Calu3 (cell line): ENCODE measurements around the gene BMP6. TPM values are rescaled to one million over a fixed set of nuclear protein-coding genes. Genes with fewer than 3 reads are reported as not detected.

Experiments used
- BruUV-seq: library from RNA; stranded (reverse); fragments of 400-500 nt; replicated peaks from 2 replicates; lab custom pipeline; 2021; lab: Mats Ljungman, UMichigan
- CTCF ChIA-PET: fragments of 300-600 bp; sonication (Branson Sonifier 250); formaldehyde crosslinking; loops from one replicate; lab custom pipeline; 2022; ENCODE audit warnings: antibody characterized with exemption; lab: Charles Lee
- DNase-seq: peaks from one replicate; pipeline ENCODE4 v3.0.0; 2022
- H3K27ac Mint-ChIP-seq: one replicate; pipeline ENCODE4 v1.8.0; 2022; ENCODE audit warnings: mixed read lengths; ENCODE audit not compliant: unreplicated experiment
- H3K27me3 Mint-ChIP-seq: one replicate; pipeline ENCODE4 v1.8.0; 2022; ENCODE audit warnings: mixed read lengths; ENCODE audit not compliant: unreplicated experiment
- H3K36me3 Mint-ChIP-seq: one replicate; pipeline ENCODE4 v1.8.0; 2022; ENCODE audit warnings: mild to moderate bottlenecking, moderate library complexity, mixed read lengths; ENCODE audit not compliant: insufficient read depth, unreplicated experiment
- H3K4me1 Mint-ChIP-seq: one replicate; pipeline ENCODE4 v1.8.0; 2022; ENCODE audit warnings: mild to moderate bottlenecking, low read depth, mixed read lengths; ENCODE audit not compliant: unreplicated experiment
- H3K4me3 Mint-ChIP-seq: one replicate; pipeline ENCODE4 v1.8.0; 2022; ENCODE audit warnings: mild to moderate bottlenecking, low read depth, moderate library complexity, mixed read lengths; ENCODE audit not compliant: unreplicated experiment
- H3K9me3 Mint-ChIP-seq: one replicate; pipeline ENCODE4 v1.8.0; 2022; ENCODE audit warnings: low read depth, mixed read lengths; ENCODE audit not compliant: unreplicated experiment
- intact Hi-C: fragments of 100-400 bp; cut with micrococcal nuclease; formaldehyde crosslinking; loops from one replicate; pipeline ENCODE4 v1.10.0; 2022; ENCODE audit not compliant: unreplicated experiment
- total RNA-seq: library from RNA; stranded (reverse); gene quantifications from 2 replicates; pipeline ENCODE4 v1.2.3, GENCODE V29; 2022
- TF ChIP-seq, protein P1 (sequence below): fragments of 200-600 bp; IDR thresholded peaks from one replicate; pipeline ENCODE4 v1.8.0; 2022; ENCODE audit warnings: antibody characterized with exemption; ENCODE audit not compliant: unreplicated experiment

BMP6 gene
- total RNA-seq, 1 experiment from 2014 or later, result 0.17 TPM

DNA sequence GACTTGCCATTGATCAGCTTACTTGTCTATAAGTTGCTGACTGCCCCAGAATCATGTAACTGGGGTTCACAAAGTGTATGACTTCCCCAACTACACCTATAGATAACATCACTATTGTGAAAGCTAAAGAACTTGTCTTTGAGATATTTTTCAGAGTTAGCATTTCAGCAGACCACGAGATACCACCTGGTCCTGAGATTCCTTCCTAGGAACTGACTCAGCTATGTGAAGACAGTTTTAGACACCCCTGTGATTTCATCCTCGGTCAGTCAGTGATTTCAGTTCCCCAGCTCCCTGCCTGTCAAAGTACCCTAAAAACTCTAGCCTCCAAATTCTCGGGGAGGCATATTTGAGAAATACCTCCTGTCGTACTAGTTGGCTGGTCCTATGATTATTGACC is 122.3 kb downstream of the BMP6 start:
- TF ChIP-seq, protein P1, sequence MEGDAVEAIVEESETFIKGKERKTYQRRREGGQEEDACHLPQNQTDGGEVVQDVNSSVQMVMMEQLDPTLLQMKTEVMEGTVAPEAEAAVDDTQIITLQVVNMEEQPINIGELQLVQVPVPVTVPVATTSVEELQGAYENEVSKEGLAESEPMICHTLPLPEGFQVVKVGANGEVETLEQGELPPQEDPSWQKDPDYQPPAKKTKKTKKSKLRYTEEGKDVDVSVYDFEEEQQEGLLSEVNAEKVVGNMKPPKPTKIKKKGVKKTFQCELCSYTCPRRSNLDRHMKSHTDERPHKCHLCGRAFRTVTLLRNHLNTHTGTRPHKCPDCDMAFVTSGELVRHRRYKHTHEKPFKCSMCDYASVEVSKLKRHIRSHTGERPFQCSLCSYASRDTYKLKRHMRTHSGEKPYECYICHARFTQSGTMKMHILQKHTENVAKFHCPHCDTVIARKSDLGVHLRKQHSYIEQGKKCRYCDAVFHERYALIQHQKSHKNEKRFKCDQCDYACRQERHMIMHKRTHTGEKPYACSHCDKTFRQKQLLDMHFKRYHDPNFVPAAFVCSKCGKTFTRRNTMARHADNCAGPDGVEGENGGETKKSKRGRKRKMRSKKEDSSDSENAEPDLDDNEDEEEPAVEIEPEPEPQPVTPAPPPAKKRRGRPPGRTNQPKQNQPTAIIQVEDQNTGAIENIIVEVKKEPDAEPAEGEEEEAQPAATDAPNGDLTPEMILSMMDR, result no peak
- Mint-ChIP-seq H3K36me3 (peaks cover 5% of the 10 kb centered on the region), H3K4me1 (no peaks in the 10 kb centered on the region), H3K4me3 (no peak overlapping the region), H3K9me3 (no peaks in the 10 kb centered on the region), H3K27me3 (no peaks in the 10 kb centered on the region), H3K27ac (no peak overlapping the region)
- intact Hi-C loops, result no loop called here
- CTCF ChIA-PET, result no interaction called here
- DNase-seq, result no peak
- no TSS peak for BruUV-seq

DNA sequence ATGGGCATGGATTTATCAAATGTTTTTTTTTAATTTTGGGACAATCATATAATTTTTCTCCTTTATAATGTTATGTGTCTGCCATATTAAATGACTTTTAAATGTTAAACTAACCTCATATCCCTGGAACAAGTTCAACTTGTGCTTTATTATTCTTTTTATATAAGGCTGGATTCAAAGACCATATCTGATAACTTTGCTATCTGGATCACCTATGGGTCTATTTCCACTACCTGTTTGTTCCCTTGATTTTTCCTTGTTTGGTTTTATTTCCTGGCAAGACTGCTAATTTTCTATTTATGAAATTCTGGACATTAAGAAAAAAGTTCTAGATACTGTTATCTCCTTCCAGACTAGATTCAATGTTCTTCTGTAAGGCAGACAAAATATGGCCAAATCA is 125.9 kb downstream of the BMP6 start:
- no TSS peak for BruUV-seq
- TF ChIP-seq, protein P1, result no peak
- Mint-ChIP-seq H3K4me3 (no peak overlapping the region), H3K36me3 (no peaks in the 10 kb centered on the region), H3K27me3 (no peaks in the 10 kb centered on the region), H3K9me3 (no peaks in the 10 kb centered on the region), H3K4me1 (no peaks in the 10 kb centered on the region), H3K27ac (no peak overlapping the region)
- no peak for DNase-seq
- CTCF ChIA-PET, result no interaction called here
- intact Hi-C loops, result no loop called here

DNA sequence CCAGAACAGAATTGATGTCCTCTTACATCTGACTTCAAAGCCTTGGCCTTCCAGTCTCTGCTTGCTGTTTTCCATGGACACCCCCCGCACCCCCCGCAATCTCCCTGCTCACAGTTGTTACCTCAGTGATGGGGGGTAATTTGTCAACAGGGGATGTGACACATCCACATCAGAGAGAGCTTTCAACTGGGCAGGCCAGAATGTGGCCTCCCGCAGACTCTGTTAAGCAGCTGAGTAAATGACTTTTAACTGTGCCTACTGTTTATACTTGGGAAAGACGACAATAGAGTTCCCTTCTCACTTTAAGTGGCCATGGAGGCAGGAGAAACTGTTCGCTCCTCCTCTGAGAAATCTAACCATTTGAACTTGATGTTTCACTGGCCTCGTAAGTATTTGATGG is 133.7 kb downstream of the BMP6 start:
- TF ChIP-seq, protein P1, result no peak
- CTCF ChIA-PET, result no interaction called here
- H3K27ac Mint-ChIP-seq, result no peak overlapping the region

DNA sequence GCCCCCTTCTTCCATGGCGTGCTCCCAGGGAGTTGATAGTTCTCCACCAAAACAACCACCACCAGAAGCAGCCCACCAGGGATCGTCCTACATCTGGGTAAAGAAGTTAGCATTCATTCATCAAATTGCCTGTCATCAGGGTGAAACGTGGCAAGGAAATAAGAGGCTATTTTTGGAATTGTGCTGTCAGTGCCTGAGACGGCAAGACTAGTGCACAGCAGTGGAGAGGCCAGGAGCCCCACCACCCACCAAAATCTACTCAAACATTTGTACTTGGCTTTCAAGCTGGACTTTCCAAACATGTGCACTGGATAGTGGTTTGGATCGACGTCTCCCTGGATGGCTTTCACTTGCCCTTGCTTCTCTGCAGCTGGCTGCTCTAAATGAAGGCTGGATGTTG is 139.9 kb downstream of the BMP6 start:
- no peak overlapping the region for H3K27ac Mint-ChIP-seq
- BruUV-seq, result no TSS peak
- TF ChIP-seq, protein P1, result no peak
- no peaks in the 10 kb centered on the region for H3K4me1 Mint-ChIP-seq
- no peak overlapping the region for H3K4me3 Mint-ChIP-seq
- CTCF ChIA-PET, result no interaction called here
- H3K36me3 Mint-ChIP-seq, result no peaks in the 10 kb centered on the region
- no peak for DNase-seq
- no peaks in the 10 kb centered on the region for H3K9me3 Mint-ChIP-seq
- intact Hi-C loops, result no loop called here
- peaks cover 13% of the 10 kb centered on the region for H3K27me3 Mint-ChIP-seq

More for the DNA sequence above, 133.7 kb downstream of the BMP6 start:
- no peak for DNase-seq
- Mint-ChIP-seq H3K4me3 (no peak overlapping the region), H3K4me1 (no peaks in the 10 kb centered on the region), H3K9me3 (no peaks in the 10 kb centered on the region), H3K36me3 (no peaks in the 10 kb centered on the region), H3K27me3 (no peaks in the 10 kb centered on the region)
- intact Hi-C loops, result no loop called here
- no TSS peak for BruUV-seq

DNA sequence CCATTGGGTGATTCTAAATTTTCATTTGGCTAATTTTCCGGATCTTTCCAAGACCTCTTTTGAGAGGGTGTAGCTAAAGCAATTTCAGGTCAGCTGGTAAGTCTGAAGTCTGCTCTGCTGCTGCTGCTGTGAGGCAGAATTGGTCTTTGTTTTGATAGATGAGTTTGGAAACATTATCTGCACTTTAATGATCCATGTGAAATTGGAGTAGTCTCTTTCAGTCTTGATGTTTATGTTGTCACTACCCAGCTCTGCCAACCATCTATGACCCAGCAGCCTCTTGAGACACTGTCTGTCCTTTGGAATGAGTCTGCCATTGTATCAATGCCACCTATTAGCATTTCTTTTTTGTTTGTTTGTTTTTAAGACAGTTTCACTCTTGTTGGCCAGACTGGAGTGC is 140.6 kb downstream of the BMP6 start:
- no peak overlapping the region for H3K27ac Mint-ChIP-seq
- no TSS peak for BruUV-seq
- H3K4me1 Mint-ChIP-seq, result no peaks in the 10 kb centered on the region
- intact Hi-C loops, result no loop called here
- H3K27me3 Mint-ChIP-seq, result peaks cover 13% of the 10 kb centered on the region
- H3K9me3 Mint-ChIP-seq, result no peaks in the 10 kb centered on the region
- TF ChIP-seq, protein P1, result no peak
- no peaks in the 10 kb centered on the region for H3K36me3 Mint-ChIP-seq
- no peak overlapping the region for H3K4me3 Mint-ChIP-seq
- DNase-seq, result no peak
- CTCF ChIA-PET, result no interaction called here
